Measurements from ENCODE around the gene HOXC5. TPM values are rescaled to one million over a fixed set of nuclear protein-coding genes. Genes with fewer than 3 reads are reported as not detected.

Gene HOXC5
- total RNA-seq, 4 donors from 2014 or later: 0.27 TPM; not detected in 3

GRCh38 chr12:54017878-54018467 is 14.9 kb upstream of the HOXC5 start:
- peak; percentile 34 to 39 for DNase-seq
- H3K27me3 ChIP-seq: peaks cover 76% of the 10 kb centered on the region
- WGBS, 2 donors: 0% methylated on average over 2 to 7 of the region's 34 CpGs
- H3K4me3 ChIP-seq (replicated peaks in 1 of 3): peak overlapping the region in 1 of 3 donors; percentile 20
- intact Hi-C loops (cut with DNase I): no loop called here
- H3K36me3 ChIP-seq: no peaks in the 10 kb centered on the region
- TF ChIP-seq, protein P1, sequence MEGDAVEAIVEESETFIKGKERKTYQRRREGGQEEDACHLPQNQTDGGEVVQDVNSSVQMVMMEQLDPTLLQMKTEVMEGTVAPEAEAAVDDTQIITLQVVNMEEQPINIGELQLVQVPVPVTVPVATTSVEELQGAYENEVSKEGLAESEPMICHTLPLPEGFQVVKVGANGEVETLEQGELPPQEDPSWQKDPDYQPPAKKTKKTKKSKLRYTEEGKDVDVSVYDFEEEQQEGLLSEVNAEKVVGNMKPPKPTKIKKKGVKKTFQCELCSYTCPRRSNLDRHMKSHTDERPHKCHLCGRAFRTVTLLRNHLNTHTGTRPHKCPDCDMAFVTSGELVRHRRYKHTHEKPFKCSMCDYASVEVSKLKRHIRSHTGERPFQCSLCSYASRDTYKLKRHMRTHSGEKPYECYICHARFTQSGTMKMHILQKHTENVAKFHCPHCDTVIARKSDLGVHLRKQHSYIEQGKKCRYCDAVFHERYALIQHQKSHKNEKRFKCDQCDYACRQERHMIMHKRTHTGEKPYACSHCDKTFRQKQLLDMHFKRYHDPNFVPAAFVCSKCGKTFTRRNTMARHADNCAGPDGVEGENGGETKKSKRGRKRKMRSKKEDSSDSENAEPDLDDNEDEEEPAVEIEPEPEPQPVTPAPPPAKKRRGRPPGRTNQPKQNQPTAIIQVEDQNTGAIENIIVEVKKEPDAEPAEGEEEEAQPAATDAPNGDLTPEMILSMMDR (IDR thresholded peaks at IDR 0.05): no peak
- TF ChIP-seq POLR2A (IDR thresholded peaks at IDR 0.05): no peak
- peaks cover 6 to 31% of the 10 kb centered on the region in 2 donors for H3K4me1 ChIP-seq
- no peak overlapping the region for H3K27ac ChIP-seq
- no peaks in the 10 kb centered on the region for H3K9me3 ChIP-seq

DNA sequence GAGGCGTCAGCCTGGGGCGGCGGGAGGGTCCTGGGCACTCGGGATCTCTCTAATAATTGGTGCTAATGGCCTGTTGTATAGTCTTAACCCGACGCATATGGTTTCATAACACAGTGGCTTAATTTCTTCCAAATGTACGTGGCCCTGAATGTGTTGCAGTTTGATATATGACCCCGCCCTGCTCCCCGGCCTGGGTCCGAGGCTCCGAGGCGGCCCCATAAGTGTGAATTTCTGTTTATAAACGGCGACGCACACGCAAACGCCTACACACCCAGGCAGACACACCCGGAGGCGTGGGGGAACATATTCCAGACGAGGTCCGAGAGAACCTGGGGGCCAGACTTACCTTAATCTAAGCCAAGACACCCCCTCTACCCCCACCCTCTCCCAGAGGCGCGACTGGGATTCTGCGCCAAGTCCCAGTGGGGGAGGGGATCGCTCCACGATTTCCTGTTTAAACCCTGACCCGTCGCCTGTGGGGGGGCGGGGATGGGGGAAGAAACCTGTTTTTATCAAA is 14.3 kb upstream of the HOXC5 start:
- TF ChIP-seq POLR2A (IDR thresholded peaks at IDR 0.05): no peak
- TF ChIP-seq, protein P1 (IDR thresholded peaks at IDR 0.05): no peak
- no peaks in the 10 kb centered on the region for H3K9me3 ChIP-seq
- 26 to 28% methylated on average over 23 to 29 of the region's 29 CpGs for WGBS, 2 donors
- intact Hi-C loops (cut with DNase I): no loop called here
- DNase-seq: no peak
- H3K4me1 ChIP-seq: peaks cover 6 to 31% of the 10 kb centered on the region in 2 donors
- no peak overlapping the region for H3K27ac ChIP-seq
- peak overlapping the region in 1 of 3 donors; percentile 20 for H3K4me3 ChIP-seq (replicated peaks in 1 of 3)
- peaks cover 76% of the 10 kb centered on the region for H3K27me3 ChIP-seq
- H3K36me3 ChIP-seq: no peaks in the 10 kb centered on the region

GRCh38 chr12:54019091-54019811 is 13.6 kb upstream of the HOXC5 start:
- intact Hi-C loops (cut with DNase I): no loop called here
- H3K36me3 ChIP-seq: no peaks in the 10 kb centered on the region
- DNase-seq: no peak

DNA sequence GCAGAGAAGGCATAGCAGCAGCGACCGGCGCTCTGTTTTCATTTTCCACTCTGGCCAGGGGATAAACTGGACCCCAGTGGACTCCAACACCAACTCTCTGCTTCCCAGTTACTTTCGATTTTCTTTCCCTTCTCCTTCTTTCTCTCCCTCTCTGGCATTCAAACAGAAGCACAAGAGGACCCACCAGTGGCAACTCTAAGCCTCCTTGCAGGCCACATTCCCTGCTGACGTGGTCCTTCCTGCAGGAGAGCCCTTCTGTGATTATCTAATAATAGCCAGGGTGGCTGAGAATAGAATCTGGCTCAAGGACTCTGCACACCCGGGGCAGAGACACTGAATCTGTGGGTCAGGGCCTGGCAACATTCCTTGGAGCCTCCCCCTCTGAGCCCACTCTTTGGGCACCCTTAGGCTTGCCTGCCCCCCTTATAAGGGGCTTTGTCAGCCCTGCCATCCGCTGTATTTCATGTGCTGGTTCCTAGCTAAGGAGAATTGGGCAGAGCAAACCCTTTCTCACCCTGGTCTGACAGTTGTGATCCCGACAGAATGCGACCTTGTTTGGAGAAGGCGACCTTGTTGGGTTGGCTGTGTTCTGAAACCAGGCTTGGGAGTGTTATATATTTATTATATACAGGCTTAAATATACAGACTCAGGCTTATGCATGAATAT is 12.8 kb upstream of the HOXC5 start:
- H3K27ac ChIP-seq: no peak overlapping the region
- intact Hi-C loops (cut with DNase I): no loop called here
- peaks cover 6 to 28% of the 10 kb centered on the region in 2 donors for H3K4me1 ChIP-seq

More at GRCh38 chr12:54019091-54019811, 13.6 kb upstream of the HOXC5 start:
- no peak overlapping the region for H3K27ac ChIP-seq
- H3K27me3 ChIP-seq: peaks cover 73% of the 10 kb centered on the region
- no peak overlapping the region for H3K4me3 ChIP-seq (replicated peaks in 1 of 3)
- H3K9me3 ChIP-seq: no peaks in the 10 kb centered on the region
- TF ChIP-seq, protein P1 (IDR thresholded peaks at IDR 0.05): no peak
- TF ChIP-seq POLR2A (IDR thresholded peaks at IDR 0.05): no peak
- 25 to 29% methylated on average over 31 to 38 of the region's 43 CpGs for WGBS, 2 donors
- H3K4me1 ChIP-seq: peaks cover 6 to 31% of the 10 kb centered on the region in 2 donors

More for the DNA sequence above, 12.8 kb upstream of the HOXC5 start:
- WGBS, 2 donors: 27 to 32% methylated on average over 10 of the region's 10 CpGs
- no peaks in the 10 kb centered on the region for H3K36me3 ChIP-seq
- no peaks in the 10 kb centered on the region for H3K9me3 ChIP-seq
- DNase-seq: no peak
- H3K27me3 ChIP-seq: peaks cover 71% of the 10 kb centered on the region
- no peak for TF ChIP-seq POLR2A (IDR thresholded peaks at IDR 0.05)
- TF ChIP-seq, protein P1 (IDR thresholded peaks at IDR 0.05): no peak
- H3K4me3 ChIP-seq (replicated peaks in 1 of 3): no peak overlapping the region
